ENCODE data around the gene SEC16B.
"Not testable (repeated sequence)": the region's sequence is repeated elsewhere in the genome, so short reads cannot be mapped to it uniquely, and the experiment has no call there.

SEC16B gene

DNA sequence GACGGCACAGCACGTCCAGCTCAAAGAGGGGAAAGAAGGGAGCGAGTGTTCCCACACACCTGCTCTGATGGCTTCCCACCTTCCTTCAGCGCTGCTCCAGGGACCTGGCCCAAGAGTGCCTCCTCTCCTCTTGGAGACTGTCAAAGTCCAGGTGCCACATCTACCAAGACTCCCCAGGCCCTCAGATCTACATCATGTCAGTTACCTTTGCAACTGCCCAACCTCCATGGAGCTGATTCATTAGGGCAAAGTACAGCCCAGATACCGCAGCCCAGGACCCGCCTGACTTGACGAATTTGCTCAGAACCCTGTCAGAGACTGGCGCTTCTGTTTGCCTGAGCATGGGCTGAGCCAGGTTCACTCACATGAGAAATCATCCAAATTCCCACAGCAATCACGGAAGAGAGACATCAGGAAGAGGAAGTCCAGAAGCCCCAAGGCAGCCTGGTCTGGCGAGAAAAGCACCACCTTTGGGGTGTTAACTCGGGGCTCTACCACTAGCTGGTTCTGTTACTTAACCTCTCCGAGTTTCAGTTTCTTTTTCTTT is at the start of gene SEC16B:
Gene SEC16B, minus strand, starts transcription at position 234 of the 547 bp plus-strand sequence. CDS start 2,077 bp downstream, outside the sequence.
- no peak for DNase-seq

GRCh38 chr1:178019622-178020021 is 49.8 kb upstream of the SEC16B start:
- no peak for DNase-seq

DNA sequence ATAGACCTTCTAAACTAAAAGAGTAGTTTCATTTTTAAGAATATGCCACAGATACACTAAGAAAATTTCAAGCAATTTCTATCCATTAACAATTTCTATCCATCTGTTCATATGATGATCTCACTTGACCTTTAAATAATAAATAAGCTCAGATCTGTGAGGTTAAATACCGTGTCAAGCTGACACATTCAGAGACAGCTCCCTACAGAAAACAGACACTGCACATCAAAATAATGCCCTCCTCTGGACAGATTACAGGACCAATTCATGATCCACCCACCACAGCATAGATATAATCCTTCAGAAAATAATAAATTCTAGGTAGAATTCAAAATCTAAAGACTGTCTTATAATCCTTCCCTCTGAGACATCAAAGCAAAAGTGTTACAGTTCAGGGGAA is 49.4 kb upstream of the SEC16B start:
- no peak for DNase-seq

DNA sequence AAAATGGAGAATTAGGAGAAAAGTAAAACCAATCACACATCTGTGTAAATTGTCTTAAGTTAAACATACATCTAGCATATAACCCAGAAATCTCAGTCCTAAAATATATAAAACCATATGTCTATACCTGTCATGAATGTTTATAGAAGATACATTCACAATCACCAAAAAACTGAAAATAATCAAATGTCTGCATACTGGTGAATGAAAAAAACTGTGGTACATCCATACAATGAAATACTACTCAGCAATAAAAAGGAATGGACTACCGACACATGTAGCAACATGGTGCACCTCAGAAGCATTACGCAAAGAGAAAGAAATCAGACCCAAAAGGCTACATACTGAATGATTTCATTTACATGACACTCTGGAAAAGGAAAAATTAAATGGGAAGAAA is 47.7 kb upstream of the SEC16B start:
- DNase-seq: no peak

GRCh38 chr1:178011864-178012503 is 42.1 kb upstream of the SEC16B start:
- DNase-seq: no peak

GRCh38 chr1:178011465-178011828 is 41.6 kb upstream of the SEC16B start:
- no peak for DNase-seq

- DNase-seq: no peak
Observed at GRCh38 chr1:178010674-178011464, 41.0 kb upstream of the SEC16B start.

- no peak for DNase-seq
Observed at GRCh38 chr1:178006043-178006442, 36.2 kb upstream of the SEC16B start.

DNA sequence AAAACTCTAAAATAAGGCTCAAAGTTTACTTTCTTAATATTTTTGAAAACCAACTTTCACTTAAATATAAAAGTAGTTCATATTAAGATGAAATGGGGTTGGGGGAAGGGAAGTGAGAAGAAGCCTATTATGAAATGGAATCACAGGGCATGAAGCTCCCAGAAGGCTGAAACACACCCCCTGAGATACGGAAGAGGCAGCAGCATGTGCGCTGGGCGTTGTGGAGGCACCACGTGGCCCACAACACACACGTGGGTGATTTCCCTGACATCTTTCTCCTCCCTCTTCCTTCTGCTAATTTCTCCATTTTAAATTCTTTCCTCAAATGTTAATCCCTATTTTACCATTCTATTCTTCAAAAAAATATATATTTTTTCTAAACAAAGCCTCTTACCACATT is 35.6 kb upstream of the SEC16B start:
- DNase-seq: no peak

- no peak for DNase-seq
Observed at GRCh38 chr1:178004926-178005391, 35.1 kb upstream of the SEC16B start.

DNA sequence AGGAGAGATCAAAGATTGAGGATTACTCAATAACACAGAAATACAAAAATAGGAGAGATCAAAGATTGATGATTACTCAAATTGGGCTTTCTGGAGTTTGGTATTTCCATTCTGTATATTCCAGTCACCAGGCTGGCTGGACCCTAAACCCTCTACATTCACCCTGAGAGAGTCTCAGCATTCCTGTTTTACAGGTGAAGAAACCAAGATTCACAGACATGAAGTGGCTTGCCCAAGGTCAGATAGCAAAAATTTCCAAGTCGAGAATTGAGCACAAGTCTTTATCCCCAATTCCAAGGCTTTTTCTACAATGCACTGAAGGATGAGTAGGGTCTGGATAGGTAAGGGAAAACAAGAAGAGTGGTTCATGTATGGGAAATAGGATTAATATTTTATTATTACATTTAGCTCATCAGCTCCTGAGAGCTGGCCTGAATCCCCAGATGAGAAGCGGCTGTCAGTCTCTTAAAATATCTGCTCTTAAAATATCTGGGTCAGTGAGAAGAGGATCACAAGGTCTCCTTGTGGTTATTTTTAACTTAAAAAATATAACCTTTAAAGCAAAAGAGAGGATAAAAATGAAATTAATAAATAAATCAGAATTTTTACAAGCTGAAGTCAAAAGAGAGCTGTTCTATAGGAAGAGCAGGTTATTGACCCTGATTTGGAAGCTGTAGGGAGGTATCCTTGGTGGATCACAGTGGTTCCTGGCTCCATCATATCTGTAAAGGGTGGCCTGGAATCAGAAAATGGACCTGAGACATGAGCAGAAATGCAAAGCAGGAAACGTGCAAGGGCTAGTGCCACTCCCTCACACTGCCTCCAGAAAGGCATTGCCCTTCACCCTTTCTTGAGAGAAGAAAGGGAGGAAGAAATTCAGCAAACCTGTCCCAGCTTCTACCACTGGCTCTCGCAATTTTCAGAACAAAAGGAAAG is 29.1 kb upstream of the SEC16B start:
- no peak for DNase-seq

DNA sequence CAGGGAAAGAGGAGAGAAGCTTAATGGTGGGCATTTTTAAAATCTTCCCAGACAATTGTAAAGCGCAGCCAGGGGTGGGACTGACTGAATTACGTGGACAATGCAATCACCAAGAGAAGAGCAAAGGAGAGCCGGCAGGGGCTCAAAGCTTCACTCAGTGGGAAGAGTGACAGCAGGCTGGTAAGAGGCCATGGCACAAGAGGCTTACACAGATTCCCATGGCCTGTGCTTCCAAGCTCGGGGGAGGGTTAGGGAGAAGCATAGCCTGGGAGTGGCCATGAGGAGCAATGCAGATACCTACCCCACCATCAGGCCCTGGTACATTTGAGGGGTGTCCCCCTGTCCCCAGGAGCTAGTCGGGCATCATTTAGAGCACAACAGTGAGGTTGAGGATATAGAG is 27.1 kb upstream of the SEC16B start:
- no peak for DNase-seq

DNA sequence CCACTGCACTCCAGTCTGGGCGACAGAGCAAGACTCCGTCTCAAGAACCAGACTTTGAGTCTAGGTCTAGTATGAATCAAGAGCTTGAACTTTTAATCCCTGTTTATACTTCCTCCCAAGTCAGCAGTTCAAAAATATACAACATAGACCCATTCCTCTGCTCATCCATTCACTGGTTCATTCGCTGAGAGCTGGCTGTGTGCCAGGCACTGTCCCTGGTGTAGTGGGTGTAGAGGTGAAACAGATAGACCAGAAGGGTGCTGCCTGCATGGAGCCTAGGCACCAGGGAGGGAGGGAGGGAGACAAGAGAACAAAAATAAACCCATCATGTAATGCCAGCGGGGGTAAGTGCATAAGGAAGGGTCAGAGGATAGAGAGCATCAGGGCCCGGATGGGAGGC is 25.5 kb upstream of the SEC16B start:
- no peak for DNase-seq

GRCh38 chr1:177986281-177986680 is 16.4 kb upstream of the SEC16B start:
- not testable (repeated sequence) for DNase-seq

- DNase-seq: no peak
Observed at GRCh38 chr1:177984761-177985160, 14.9 kb upstream of the SEC16B start.

DNA sequence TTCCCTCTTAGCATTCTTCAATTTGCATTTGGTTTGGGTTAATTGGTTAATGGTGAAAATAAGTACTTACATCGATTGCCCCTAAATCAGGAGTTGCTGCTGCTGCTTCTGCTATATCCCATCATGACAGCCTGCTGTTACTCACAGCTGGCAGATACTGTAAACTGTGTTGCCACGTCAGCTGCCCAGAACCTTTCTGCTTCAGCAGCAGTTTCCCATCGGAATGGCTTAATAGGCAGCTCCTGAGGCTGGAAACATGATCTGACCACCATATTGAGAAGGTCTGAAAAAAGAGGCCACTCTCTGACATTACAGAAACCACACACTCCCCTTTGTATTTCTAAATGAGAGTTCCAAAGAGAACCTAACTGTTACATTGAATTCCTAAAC is 14.3 kb upstream of the SEC16B start:
- DNase-seq: peak; percentile 95

- peak; percentile 91 for DNase-seq
Observed at GRCh38 chr1:177983482-177984135, 13.8 kb upstream of the SEC16B start.

GRCh38 chr1:177983077-177983476 is 13.2 kb upstream of the SEC16B start:
- DNase-seq: peak; percentile 96

DNA sequence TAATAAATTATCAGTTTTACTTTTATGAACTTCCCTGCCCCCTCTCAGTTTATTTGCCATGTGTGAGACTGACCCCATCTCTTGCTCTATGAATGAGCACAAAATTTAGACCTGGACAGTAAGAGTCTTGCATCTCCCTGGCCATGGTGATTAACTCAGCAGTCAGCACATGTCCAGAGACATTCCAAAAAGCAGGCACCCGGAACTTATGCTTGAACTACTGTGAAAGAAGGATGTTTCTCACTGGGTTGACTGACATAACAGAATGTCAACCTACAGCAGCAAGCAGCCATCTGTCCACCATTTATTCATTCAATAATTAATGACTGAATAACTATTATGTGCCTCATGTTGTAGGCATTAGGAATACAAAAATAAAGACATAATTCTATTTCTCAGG is 11.3 kb upstream of the SEC16B start:
- DNase-seq: peak; percentile 93

GRCh38 chr1:177979272-177979671 is 9.4 kb upstream of the SEC16B start:
- no peak for DNase-seq

- DNase-seq: no peak
Observed at GRCh38 chr1:177978530-177978929, 8.7 kb upstream of the SEC16B start.

- DNase-seq: peak; percentile 79
Observed at GRCh38 chr1:177977141-177977540, 7.3 kb upstream of the SEC16B start.

- DNase-seq: no peak
Observed at GRCh38 chr1:177976596-177976995, 6.7 kb upstream of the SEC16B start.

Measured in NCI-H446 treated with DMSO at 0.1 percent for 48 hours (cell line).